Measurements from ENCODE around the gene PRPF18. TPM values are rescaled to one million over a fixed set of nuclear protein-coding genes. Genes with fewer than 3 reads are reported as not detected.
"Not testable (repeated sequence)": the region's sequence is repeated elsewhere in the genome, so short reads cannot be mapped to it uniquely, and the experiment has no call there.

PRPF18 gene
- 22.5 TPM for total RNA-seq
- long read RNA-seq, transcript PRPF18-202 (10 exons, 1,717 nt), result major isoform, 17 of 28 reads
- long read RNA-seq, partial matches to known transcripts, result 5 of 28 reads
- long read RNA-seq, other reads (novel, unspliced or antisense), result 6 of 28 reads

- ATAC-seq (peak; percentile 100), DNase-seq (peak; percentile 96)
- peak within 1 kb of the TSS; percentile 68 for H3K27ac ChIP-seq
- peaks cover 16% of the 10 kb centered on the region for H3K27me3 ChIP-seq (ENCODE audit: low read depth)
- H3K36me3 ChIP-seq, result peaks cover 2% of the 10 kb centered on the region
- peak within 1 kb of the TSS; percentile 91 for H3K4me3 ChIP-seq
- H3K4me1 ChIP-seq, result peaks cover 18% of the 10 kb centered on the region
- intact Hi-C loops (cut with DNase I), result no loop called here
- TF ChIP-seq CTCF (IDR thresholded peaks at IDR 0.05), result peak; percentile 96
- no peaks in the 10 kb centered on the region for H3K9me3 ChIP-seq
Observed at GRCh38 chr10:13586676-13587355, at the start of gene PRPF18. TSS of gene PRPF18 (plus strand) at chr10:13586965. CDS start at chr10:13587087, 122 bp downstream.

- H3K27ac ChIP-seq; ATAC-seq; DNase-seq; H3K9me3 ChIP-seq; H3K4me3 ChIP-seq; H3K27me3 ChIP-seq (ENCODE audit: low read depth); H3K4me1 ChIP-seq; H3K36me3 ChIP-seq; intact Hi-C loops (cut with DNase I): not testable (repeated sequence)
Observed at GRCh38 chr10:13537985-13538384, 48.8 kb upstream of the PRPF18 start.

GRCh38 chr10:13542533-13542932, 44.2 kb upstream of the PRPF18 start:
- H3K4me3 ChIP-seq, result no peak overlapping the region
- no peaks in the 10 kb centered on the region for H3K36me3 ChIP-seq
- no peak for DNase-seq
- no peak overlapping the region for H3K27ac ChIP-seq
- peaks cover 8% of the 10 kb centered on the region for H3K27me3 ChIP-seq (ENCODE audit: low read depth)
- intact Hi-C loops (cut with DNase I), result no loop called here
- TF ChIP-seq CTCF (IDR thresholded peaks at IDR 0.05), result no peak
- ATAC-seq, result no peak
- no peaks in the 10 kb centered on the region for H3K9me3 ChIP-seq
- H3K4me1 ChIP-seq, result no peaks in the 10 kb centered on the region

- no peak for TF ChIP-seq CTCF (IDR thresholded peaks at IDR 0.05)
- intact Hi-C loops (cut with DNase I), result no loop called here
- Histone ChIP-seq H3K9me3 (peaks cover 13% of the 10 kb centered on the region), H3K27me3 (ENCODE audit: low read depth) (no peaks in the 10 kb centered on the region), H3K4me1 (no peaks in the 10 kb centered on the region), H3K36me3 (no peaks in the 10 kb centered on the region), H3K4me3 (no peak overlapping the region), H3K27ac (no peak overlapping the region)
- ATAC-seq (no peak), DNase-seq (no peak)
Observed at GRCh38 chr10:13550802-13551201, 36.0 kb upstream of the PRPF18 start.

GRCh38 chr10:13555884-13556510, 30.8 kb upstream of the PRPF18 start:
- Histone ChIP-seq H3K36me3 (no peaks in the 10 kb centered on the region), H3K4me1 (no peaks in the 10 kb centered on the region), H3K27me3 (ENCODE audit: low read depth) (no peaks in the 10 kb centered on the region), H3K27ac (no peak overlapping the region), H3K9me3 (no peaks in the 10 kb centered on the region), H3K4me3 (no peak overlapping the region)
- ATAC-seq (no peak), DNase-seq (no peak)
- no peak for TF ChIP-seq CTCF (IDR thresholded peaks at IDR 0.05)
- intact Hi-C loops (cut with DNase I), result no loop called here

GRCh38 chr10:13559124-13559700, 27.6 kb upstream of the PRPF18 start:
- intact Hi-C loops (cut with DNase I), result no loop called here
- Histone ChIP-seq H3K27me3 (ENCODE audit: low read depth) (no peaks in the 10 kb centered on the region), H3K9me3 (no peaks in the 10 kb centered on the region), H3K4me1 (no peaks in the 10 kb centered on the region), H3K4me3 (no peak overlapping the region), H3K36me3 (no peaks in the 10 kb centered on the region), H3K27ac (no peak overlapping the region)
- ATAC-seq, result no peak
- no peak for TF ChIP-seq CTCF (IDR thresholded peaks at IDR 0.05)
- DNase-seq, result no peak
